Liver (tissue), 3 donors: ENCODE data around the gene IPO9.

ENCODE experiments used
- EGR1 ChIP-seq, 2 donors: IDR thresholded peaks; 2 replicates each; pipeline ENCODE4 v1.6.1; 2016 to 2018; ENCODE audit warnings: antibody characterized with exemption in 2 of 2, low read depth in 2 of 2
- FOXA1 ChIP-seq: IDR thresholded peaks from 2 replicates; pipeline ENCODE4 v1.6.1; 2016; ENCODE audit warnings: antibody characterized with exemption
- JUND ChIP-seq, 2 donors: IDR thresholded peaks; 2 replicates each; pipeline ENCODE4 v1.6.1; 2016; ENCODE audit warnings: antibody characterized with exemption in 2 of 2
- TAF1 ChIP-seq: conservative IDR thresholded peaks from 2 replicates; pipeline ENCODE4 v1.6.1; 2016; ENCODE audit warnings: antibody characterized with exemption, mild to moderate bottlenecking
- TF ChIP-seq, protein P1 (sequence below): fragments of 150-350 bp; IDR thresholded peaks from 2 replicates; pipeline ENCODE4 v1.5.1; 2017; ENCODE audit warnings: improper control_type of control experiment, low read depth, low read length; ENCODE audit not compliant: missing input control
- donor health status: healthy.
- donor health status: healthy.

DNA sequence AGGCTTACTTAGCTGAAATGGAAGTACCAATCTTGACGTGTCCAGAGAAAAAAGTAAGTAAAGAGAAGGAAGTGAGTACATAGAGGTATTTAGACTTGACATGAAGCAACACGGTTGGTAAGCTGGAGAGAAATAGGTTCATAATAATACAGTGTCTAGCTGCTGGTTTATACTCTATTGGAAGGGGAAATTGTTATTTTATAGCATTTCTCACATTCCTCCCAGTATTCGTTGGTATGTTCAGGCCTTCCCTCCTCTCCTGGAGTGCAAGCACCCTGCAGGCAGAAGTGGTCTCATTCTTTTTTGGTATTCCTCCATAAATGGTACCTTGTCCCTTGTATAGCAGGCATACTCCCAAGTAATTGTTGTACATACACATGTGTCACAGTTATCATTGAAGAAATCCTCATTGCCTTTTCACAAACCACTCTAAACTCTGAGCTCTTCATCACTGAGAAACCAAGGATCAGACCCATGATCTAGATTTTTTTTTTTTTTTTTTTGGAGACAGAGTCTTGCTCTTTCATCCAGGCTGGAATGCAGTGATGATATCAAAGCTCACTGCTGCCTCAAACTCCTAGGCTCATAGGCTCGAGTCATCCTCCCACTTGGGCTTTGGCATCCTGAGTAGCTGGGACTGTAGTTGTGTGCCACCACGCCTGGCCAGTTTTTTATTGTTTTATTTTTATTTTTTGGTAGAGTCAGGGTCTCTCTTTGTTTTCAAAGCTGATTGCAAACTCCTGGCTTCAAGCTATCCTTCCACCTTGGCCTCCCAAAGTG lies 9.8 kb upstream of the IPO9 start:
- TF ChIP-seq TAF1 (no peak), JUND (IDR thresholded peaks at IDR 0.05) (no peak), FOXA1 (no peak), EGR1 (IDR thresholded peaks at IDR 0.05; ENCODE audit: low read depth in 2 of 2) (no peak)
- TF ChIP-seq, protein P1, sequence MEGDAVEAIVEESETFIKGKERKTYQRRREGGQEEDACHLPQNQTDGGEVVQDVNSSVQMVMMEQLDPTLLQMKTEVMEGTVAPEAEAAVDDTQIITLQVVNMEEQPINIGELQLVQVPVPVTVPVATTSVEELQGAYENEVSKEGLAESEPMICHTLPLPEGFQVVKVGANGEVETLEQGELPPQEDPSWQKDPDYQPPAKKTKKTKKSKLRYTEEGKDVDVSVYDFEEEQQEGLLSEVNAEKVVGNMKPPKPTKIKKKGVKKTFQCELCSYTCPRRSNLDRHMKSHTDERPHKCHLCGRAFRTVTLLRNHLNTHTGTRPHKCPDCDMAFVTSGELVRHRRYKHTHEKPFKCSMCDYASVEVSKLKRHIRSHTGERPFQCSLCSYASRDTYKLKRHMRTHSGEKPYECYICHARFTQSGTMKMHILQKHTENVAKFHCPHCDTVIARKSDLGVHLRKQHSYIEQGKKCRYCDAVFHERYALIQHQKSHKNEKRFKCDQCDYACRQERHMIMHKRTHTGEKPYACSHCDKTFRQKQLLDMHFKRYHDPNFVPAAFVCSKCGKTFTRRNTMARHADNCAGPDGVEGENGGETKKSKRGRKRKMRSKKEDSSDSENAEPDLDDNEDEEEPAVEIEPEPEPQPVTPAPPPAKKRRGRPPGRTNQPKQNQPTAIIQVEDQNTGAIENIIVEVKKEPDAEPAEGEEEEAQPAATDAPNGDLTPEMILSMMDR: no peak
